Activated CD8-positive, alpha-beta T cell treated with anti-CD3 and anti-CD28 coated beads for 36 hours (primary cell): Measurements from ENCODE around the gene PPP2R2C. TPM values are rescaled to one million over a fixed set of nuclear protein-coding genes. Genes with fewer than 3 reads are reported as not detected.

ENCODE experiments used
- ATAC-seq: fragments of 200-7000 bp; cut with Tn5 transposase; one replicate; pipeline ENCODE4 v1.10.0; 2021; ENCODE audit warnings: mild to moderate bottlenecking, moderate library complexity
- CTCF ChIA-PET: fragments of 350-600 bp; sonication (Branson Sonifier 250); formaldehyde crosslinking; loops from one replicate; lab custom pipeline; 2021; ENCODE audit warnings: antibody characterized with exemption; lab: Charles Lee
- POLR2A ChIA-PET: fragments of 350-600 bp; sonication (Branson Sonifier 250); formaldehyde crosslinking; loops from one replicate; lab custom pipeline; 2021; ENCODE audit warnings: antibody characterized with exemption; lab: Charles Lee
- DNase-seq: peaks from one replicate; pipeline ENCODE4 v3.0.0-alpha.2; 2020
- H3K27ac Mint-ChIP-seq: one replicate; pipeline ENCODE4 v1.8.0; 2021; ENCODE audit warnings: mild to moderate bottlenecking, mixed read lengths
- H3K27me3 Mint-ChIP-seq: one replicate; pipeline ENCODE4 v1.8.0; 2021; ENCODE audit warnings: mixed read lengths
- H3K36me3 Mint-ChIP-seq: one replicate; pipeline ENCODE4 v1.8.0; 2021; ENCODE audit warnings: low read depth, mixed read lengths
- H3K4me1 Mint-ChIP-seq: one replicate; pipeline ENCODE4 v1.8.0; 2021; ENCODE audit warnings: low read depth, mixed read lengths
- H3K4me3 Mint-ChIP-seq: one replicate; pipeline ENCODE4 v1.8.0; 2021; ENCODE audit warnings: mild to moderate bottlenecking, moderate library complexity, mixed read lengths
- H3K9me3 Mint-ChIP-seq: one replicate; pipeline ENCODE4 v1.8.0; 2021; ENCODE audit warnings: mixed read lengths
- CTCF ChIP-seq: fragments of 200-600 bp; IDR thresholded peaks from one replicate; pipeline ENCODE4 v1.8.0; 2022; ENCODE audit warnings: antibody characterized with exemption, mild to moderate bottlenecking
- intact Hi-C: fragments of 100-400 bp; cut with micrococcal nuclease; formaldehyde crosslinking; loops from one replicate; pipeline ENCODE4 v1.10.0; 2022
- total RNA-seq, 2 experiments: library from RNA; stranded (reverse); gene quantifications; one replicate each; pipeline ENCODE4 v1.2.3, GENCODE V29; 2021

The PPP2R2C gene
- total RNA-seq, 2 experiments from 2014 or later, result not detected

DNA sequence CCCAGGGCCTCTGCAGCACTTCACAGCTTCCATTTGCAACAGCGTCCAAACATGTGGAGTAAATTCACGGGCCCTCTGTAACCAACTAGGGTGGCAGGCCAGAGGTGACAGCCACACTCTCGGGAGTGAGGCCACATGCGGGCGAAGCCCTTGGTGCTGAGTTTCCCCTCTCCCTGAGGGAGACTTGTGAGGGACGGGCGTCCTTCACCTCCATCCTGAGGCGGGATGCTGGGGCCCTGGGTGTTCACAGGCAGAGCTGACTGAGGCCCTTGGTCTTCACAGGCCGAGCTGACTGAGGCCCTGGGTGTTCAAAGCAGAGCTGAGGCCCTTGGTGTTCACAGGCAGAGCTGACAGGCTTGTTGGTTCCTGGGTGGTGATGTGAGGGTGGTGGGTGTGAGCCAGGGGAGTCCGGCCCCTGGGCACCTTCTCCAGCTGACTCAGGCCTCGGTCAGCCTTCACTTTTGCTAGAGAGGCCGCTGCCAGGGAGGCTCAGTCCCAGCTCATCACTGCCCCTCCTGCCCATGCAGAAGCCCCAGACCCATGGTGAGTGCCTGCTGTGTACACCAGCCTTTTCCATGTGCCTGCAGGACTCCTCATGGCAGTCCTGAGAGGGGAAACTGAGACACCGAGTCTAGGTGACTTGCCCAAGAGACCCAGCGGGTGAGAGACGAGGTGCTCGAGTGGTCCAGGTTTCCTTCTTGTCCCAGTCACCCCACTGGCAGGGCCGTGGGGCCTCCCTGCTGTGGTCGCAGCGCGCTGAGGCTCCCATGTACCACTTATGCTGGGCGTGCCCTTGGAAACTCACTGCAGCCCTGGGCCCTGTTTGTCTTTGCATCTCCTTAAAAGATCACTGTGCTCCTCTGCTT lies 194.2 kb downstream of the PPP2R2C start:
- H3K9me3 Mint-ChIP-seq, result no peaks in the 10 kb centered on the region
- no peak for DNase-seq
- no peak overlapping the region for H3K27ac Mint-ChIP-seq
- intact Hi-C loops, result no loop called here
- ChIA-PET POLR2A (interaction anchor here (1.9 kb wide), 1 partner anchor 9 kb away, joined by 7 read pairs; the partner anchor contains the start of gene WFS1), CTCF (interaction anchor here (0.6 to 1.4 kb wide), 5 partner anchors 27 to 136 kb away, joined by 3 to 6 read pairs (median 3); no protein-coding TSS in a partner anchor)
- no peak overlapping the region for H3K4me3 Mint-ChIP-seq
- no peaks in the 10 kb centered on the region for H3K36me3 Mint-ChIP-seq
- ATAC-seq, result peak; percentile 45
- H3K4me1 Mint-ChIP-seq, result peaks cover 13% of the 10 kb centered on the region
- no peaks in the 10 kb centered on the region for H3K27me3 Mint-ChIP-seq
- TF ChIP-seq CTCF, result no peak

DNA sequence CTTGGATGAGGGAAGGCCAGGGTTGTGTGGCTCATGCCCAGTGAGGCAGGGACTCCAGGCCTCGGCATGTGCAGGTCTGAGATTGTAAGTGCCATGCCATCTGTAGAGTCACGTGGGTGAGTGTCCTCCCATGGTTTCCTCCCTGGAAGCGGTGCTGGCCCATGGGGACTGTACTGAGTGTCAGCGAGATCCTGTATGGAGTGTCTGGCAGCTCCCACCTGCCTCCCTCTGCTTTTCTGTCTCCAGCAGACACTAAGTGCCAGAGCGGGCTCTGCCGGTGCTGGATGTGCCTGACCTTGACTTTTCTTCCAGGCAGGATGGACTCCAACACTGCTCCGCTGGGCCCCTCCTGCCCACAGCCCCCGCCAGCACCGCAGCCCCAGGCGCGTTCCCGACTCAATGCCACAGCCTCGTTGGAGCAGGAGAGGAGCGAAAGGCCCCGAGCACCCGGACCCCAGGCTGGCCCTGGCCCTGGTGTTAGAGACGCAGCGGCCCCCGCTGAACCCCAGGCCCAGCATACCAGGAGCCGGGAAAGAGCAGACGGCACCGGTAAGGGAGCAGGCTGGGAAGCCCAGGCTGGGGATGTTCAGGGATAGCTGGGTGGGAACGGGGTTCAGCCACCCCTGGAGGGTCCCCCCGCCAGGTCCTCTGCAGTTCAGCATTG lies 195.1 kb downstream of the PPP2R2C start:
- no peaks in the 10 kb centered on the region for H3K36me3 Mint-ChIP-seq
- H3K27ac Mint-ChIP-seq, result no peak overlapping the region
- intact Hi-C loops, result no loop called here
- ATAC-seq (no peak), DNase-seq (no peak)
- H3K9me3 Mint-ChIP-seq, result no peaks in the 10 kb centered on the region
- ChIA-PET CTCF (interaction anchor here (0.6 to 1.1 kb wide), 2 partner anchors 55 to 136 kb away, joined by 3 read pairs; no protein-coding TSS in a partner anchor), POLR2A (no interaction called here)
- TF ChIP-seq CTCF, result no peak
- H3K4me3 Mint-ChIP-seq, result no peak overlapping the region
- H3K4me1 Mint-ChIP-seq, result peaks cover 13% of the 10 kb centered on the region
- H3K27me3 Mint-ChIP-seq, result no peaks in the 10 kb centered on the region

DNA sequence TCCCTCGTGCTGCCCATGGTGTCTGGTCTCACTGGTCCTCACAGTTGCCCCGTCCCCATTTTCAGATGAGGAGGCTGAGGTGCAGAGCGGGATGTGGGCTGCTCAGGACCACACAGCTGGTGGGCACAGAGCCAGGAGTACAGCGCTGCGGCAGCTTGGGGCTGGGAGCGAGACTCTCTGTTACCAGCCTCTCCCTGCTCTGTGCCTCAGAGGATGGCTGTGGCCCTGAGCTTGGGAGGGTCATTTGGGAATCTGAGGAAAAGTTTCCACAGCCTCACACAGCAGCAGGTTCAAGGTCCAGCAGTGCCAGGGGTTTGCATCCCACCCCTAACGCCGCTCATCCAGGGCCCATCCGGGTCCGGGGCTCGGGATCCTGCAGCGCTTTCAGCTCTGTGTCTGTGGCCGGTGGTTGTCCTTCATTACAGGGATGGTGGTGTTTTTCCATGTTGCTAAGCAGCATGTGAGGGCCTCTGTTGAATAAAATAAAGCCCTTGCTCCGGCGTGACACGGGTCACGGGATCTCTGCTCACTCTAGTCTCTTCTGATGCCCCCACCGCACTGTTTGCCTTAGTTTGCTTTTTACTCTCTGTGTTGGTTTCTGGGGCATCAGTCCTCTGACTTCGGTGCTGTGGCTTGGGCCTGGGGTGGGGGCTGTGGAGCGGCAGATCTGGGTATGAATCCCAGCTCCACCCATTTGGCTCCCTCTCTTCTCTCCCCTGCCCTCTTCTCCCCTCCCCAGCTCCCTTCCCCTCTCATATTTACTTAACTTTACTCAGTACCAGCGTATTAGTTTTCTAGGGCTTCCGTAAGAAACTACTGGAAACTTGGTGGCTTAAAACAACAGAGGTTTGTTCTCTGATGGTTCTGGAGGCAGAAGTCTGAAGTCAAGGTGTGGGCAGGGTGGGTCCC lies 196.3 kb downstream of the PPP2R2C start:
- H3K9me3 Mint-ChIP-seq, result no peaks in the 10 kb centered on the region
- no peaks in the 10 kb centered on the region for H3K36me3 Mint-ChIP-seq
- DNase-seq (no peak), ATAC-seq (no peak)
- POLR2A ChIA-PET, result no interaction called here
- H3K4me3 Mint-ChIP-seq, result no peak overlapping the region
- no peak for TF ChIP-seq CTCF
- no peaks in the 10 kb centered on the region for H3K27me3 Mint-ChIP-seq
- no peak overlapping the region for H3K27ac Mint-ChIP-seq
- H3K4me1 Mint-ChIP-seq, result peaks cover 16% of the 10 kb centered on the region
- intact Hi-C loops, result no loop called here
- CTCF ChIA-PET, result interaction anchor here (1.1 kb wide), 1 partner anchor 56 kb away, joined by 3 read pairs; no protein-coding TSS in a partner anchor

DNA sequence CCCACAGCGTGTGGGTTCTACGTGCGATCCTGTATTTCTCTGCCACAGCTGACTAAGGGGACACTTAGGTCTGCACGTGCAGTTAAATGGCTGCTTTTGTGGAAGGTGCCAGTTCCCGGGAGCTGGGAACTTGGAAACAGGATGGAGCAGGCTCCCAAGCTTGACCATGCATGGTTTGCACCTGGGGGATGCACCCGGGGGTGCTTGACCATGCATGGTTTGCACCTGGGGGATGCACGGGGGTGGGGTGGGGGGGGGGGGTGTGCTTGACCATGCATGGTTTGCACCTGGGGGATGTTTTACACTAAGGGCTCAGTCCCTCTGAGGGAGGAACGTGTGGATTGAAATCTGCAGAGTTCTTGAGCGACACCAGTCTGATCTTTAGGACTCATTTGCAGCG lies 197.1 kb downstream of the PPP2R2C start:
- POLR2A ChIA-PET, result no interaction called here
- DNase-seq, result no peak
- CTCF ChIA-PET, result interaction anchor here (1.9 kb wide), 1 partner anchor 25 kb away, joined by 10 read pairs; no protein-coding TSS in a partner anchor

More for the DNA sequence above, 197.1 kb downstream of the PPP2R2C start:
- no peak for TF ChIP-seq CTCF
- no peaks in the 10 kb centered on the region for H3K36me3 Mint-ChIP-seq
- no peaks in the 10 kb centered on the region for H3K9me3 Mint-ChIP-seq
- ATAC-seq, result no peak
- no peak overlapping the region for H3K27ac Mint-ChIP-seq
- H3K4me3 Mint-ChIP-seq, result no peak overlapping the region
- peaks cover 20% of the 10 kb centered on the region for H3K4me1 Mint-ChIP-seq
- peaks cover 2% of the 10 kb centered on the region for H3K27me3 Mint-ChIP-seq
- intact Hi-C loops, result no loop called here
